HG03025 (cell line): Measurements from ENCODE around the gene IQSEC3.
"Not testable (repeated sequence)": the region's sequence is repeated elsewhere in the genome, so short reads cannot be mapped to it uniquely, and the experiment has no call there.

Source experiments
- ATAC-seq: cut with Tn5 transposase; IDR thresholded peaks from one replicate; pipeline ENCODE4 v1.9.1; 2021; ENCODE audit warnings: mild to moderate bottlenecking, moderate library complexity; ENCODE audit not compliant: unreplicated experiment, low FRiP score

The IQSEC3 gene

GRCh38 chr12:51962-52361 lies 14.6 kb upstream of the IQSEC3 start:
- not testable (repeated sequence) for ATAC-seq

- ATAC-seq: not testable (repeated sequence)
These were observed 13.4 kb upstream of the IQSEC3 start for GRCh38 chr12:52902-53734.

- ATAC-seq: no peak
These were observed 12.5 kb upstream of the IQSEC3 start for GRCh38 chr12:53735-54730.

- ATAC-seq: no peak
These were observed 11.6 kb upstream of the IQSEC3 start for GRCh38 chr12:54750-55535.

- ATAC-seq: no peak
These were observed 9.8 kb upstream of the IQSEC3 start for GRCh38 chr12:56683-57346.

GRCh38 chr12:57539-57938 lies 9.0 kb upstream of the IQSEC3 start:
- no peak for ATAC-seq

GRCh38 chr12:58832-59231 lies 7.7 kb upstream of the IQSEC3 start:
- ATAC-seq: no peak

- ATAC-seq: not testable (repeated sequence)
These were observed 4.7 kb upstream of the IQSEC3 start for GRCh38 chr12:61845-62244.

- not testable (repeated sequence) for ATAC-seq
These were observed 990 bp upstream of the IQSEC3 start for GRCh38 chr12:65491-66063.

- ATAC-seq: not testable (repeated sequence)
These were observed 376 bp downstream of the IQSEC3 start for GRCh38 chr12:66782-67504.

GRCh38 chr12:69677-70076 lies 3.1 kb downstream of the IQSEC3 start:
- not testable (repeated sequence) for ATAC-seq

GRCh38 chr12:70541-70940 lies 4.0 kb downstream of the IQSEC3 start:
- not testable (repeated sequence) for ATAC-seq

GRCh38 chr12:72018-72417 lies 5.5 kb downstream of the IQSEC3 start:
- not testable (repeated sequence) for ATAC-seq

GRCh38 chr12:74420-75190 lies 8.0 kb downstream of the IQSEC3 start:
- ATAC-seq: not testable (repeated sequence)

- ATAC-seq: not testable (repeated sequence)
These were observed 9.0 kb downstream of the IQSEC3 start for GRCh38 chr12:75541-75940.

- ATAC-seq: not testable (repeated sequence)
These were observed 9.5 kb downstream of the IQSEC3 start for GRCh38 chr12:76102-76501.

- ATAC-seq: not testable (repeated sequence)
These were observed 10.0 kb downstream of the IQSEC3 start for GRCh38 chr12:76551-76950.

GRCh38 chr12:77101-77719 lies 10.6 kb downstream of the IQSEC3 start:
- not testable (repeated sequence) for ATAC-seq
